ENCODE measurements around the gene PIGA. TPM values are rescaled to one million over a fixed set of nuclear protein-coding genes. Genes with fewer than 3 reads are reported as not detected.
"Not testable (repeated sequence)": the region's sequence is repeated elsewhere in the genome, so short reads cannot be mapped to it uniquely, and the experiment has no call there.

The PIGA gene
- total RNA-seq, 1 donor from 2014 or later, result 14.0 TPM

GRCh38 chrX:15314472-15314871 lies 20.9 kb downstream of the PIGA start:
- H3K4me2 ChIP-seq (ENCODE audit: low read length), result no peak overlapping the region
- Mint-ChIP-seq H3K4me1 (ENCODE audit: low read depth, unreplicated experiment) (no peaks in the 10 kb centered on the region), H3K4me3 (ENCODE audit: unreplicated experiment) (no peak overlapping the region), H3K36me3 (ENCODE audit: low read depth, unreplicated experiment) (no peaks in the 10 kb centered on the region), H3K27ac (ENCODE audit: unreplicated experiment) (no peak overlapping the region), H3K27me3 (ENCODE audit: low read depth, unreplicated experiment) (no peaks in the 10 kb centered on the region), H3K9me3 (ENCODE audit: unreplicated experiment) (no peaks in the 10 kb centered on the region)
- FAIRE-seq, result no peak
- H3K27ac ChIP-seq (ENCODE audit: low read depth, low read length), result no peak overlapping the region
- H4K20me1 ChIP-seq (ENCODE audit: insufficient read depth, low read length), result no peaks in the 10 kb centered on the region
- H3K79me2 ChIP-seq (ENCODE audit: insufficient read depth, low read length), result no peaks in the 10 kb centered on the region
- H3K4me1 ChIP-seq (ENCODE audit: insufficient read depth, low read length), result no peaks in the 10 kb centered on the region
- no peak overlapping the region for H2AFZ ChIP-seq (ENCODE audit: low read depth, low read length)
- H3K9me3 ChIP-seq (ENCODE audit: insufficient read depth, low read depth, low read length), result no peaks in the 10 kb centered on the region
- TF ChIP-seq EZH2 (IDR thresholded peaks at IDR 0.05; ENCODE audit: insufficient read depth, low read length), result no peak
- TF ChIP-seq CTCF (IDR thresholded peaks at IDR 0.05; ENCODE audit: insufficient read depth, low read depth, low read length), result no peak
- no peak for DNase-seq (ENCODE audit: low read depth)
- H3K9ac ChIP-seq (ENCODE audit: low read length), result no peak overlapping the region
- no peaks in the 10 kb centered on the region for H3K36me3 ChIP-seq (ENCODE audit: insufficient read depth, low read length)
- H3K27me3 ChIP-seq (ENCODE audit: insufficient read depth, low read length), result no peaks in the 10 kb centered on the region
- no peak overlapping the region for H3K4me3 ChIP-seq (ENCODE audit: insufficient read depth, low read depth, low read length)

- H3K36me3 ChIP-seq (ENCODE audit: insufficient read depth, low read length), result no peaks in the 10 kb centered on the region
- DNase-seq (ENCODE audit: low read depth) (no peak), FAIRE-seq (no peak)
- H3K4me3 ChIP-seq (ENCODE audit: insufficient read depth, low read depth, low read length), result no peak overlapping the region
- H2AFZ ChIP-seq (ENCODE audit: low read depth, low read length), result no peak overlapping the region
- H3K36me3 Mint-ChIP-seq (ENCODE audit: low read depth, unreplicated experiment), result no peaks in the 10 kb centered on the region
- H3K4me1 Mint-ChIP-seq (ENCODE audit: low read depth, unreplicated experiment), result no peaks in the 10 kb centered on the region
- H3K4me1 ChIP-seq (ENCODE audit: insufficient read depth, low read length), result no peaks in the 10 kb centered on the region
- peaks cover 6% of the 10 kb centered on the region for H3K27me3 Mint-ChIP-seq (ENCODE audit: low read depth, unreplicated experiment)
- no peaks in the 10 kb centered on the region for H3K9me3 ChIP-seq (ENCODE audit: insufficient read depth, low read depth, low read length)
- H3K27ac Mint-ChIP-seq (ENCODE audit: unreplicated experiment), result no peak overlapping the region
- H3K27ac ChIP-seq (ENCODE audit: low read depth, low read length), result no peak overlapping the region
- no peaks in the 10 kb centered on the region for H3K9me3 Mint-ChIP-seq (ENCODE audit: unreplicated experiment)
- H4K20me1 ChIP-seq (ENCODE audit: insufficient read depth, low read length), result no peaks in the 10 kb centered on the region
- no peak overlapping the region for H3K9ac ChIP-seq (ENCODE audit: low read length)
- no peaks in the 10 kb centered on the region for H3K79me2 ChIP-seq (ENCODE audit: insufficient read depth, low read length)
- no peak overlapping the region for H3K4me2 ChIP-seq (ENCODE audit: low read length)
- TF ChIP-seq EZH2 (IDR thresholded peaks at IDR 0.05; ENCODE audit: insufficient read depth, low read length), result no peak
- TF ChIP-seq CTCF (IDR thresholded peaks at IDR 0.05; ENCODE audit: insufficient read depth, low read depth, low read length), result no peak
- H3K27me3 ChIP-seq (ENCODE audit: insufficient read depth, low read length), result no peaks in the 10 kb centered on the region
- H3K4me3 Mint-ChIP-seq (ENCODE audit: unreplicated experiment), result no peak overlapping the region
Observed at GRCh38 chrX:15311119-15311518, 24.2 kb downstream of the PIGA start.

- Histone ChIP-seq H2AFZ (ENCODE audit: low read depth, low read length) (no peak overlapping the region), H3K9ac (ENCODE audit: low read length) (no peak overlapping the region), H4K20me1 (ENCODE audit: insufficient read depth, low read length) (no peaks in the 10 kb centered on the region), H3K9me3 (ENCODE audit: insufficient read depth, low read depth, low read length) (no peaks in the 10 kb centered on the region), H3K79me2 (ENCODE audit: insufficient read depth, low read length) (no peaks in the 10 kb centered on the region), H3K4me3 (ENCODE audit: insufficient read depth, low read depth, low read length) (no peak overlapping the region), H3K36me3 (ENCODE audit: insufficient read depth, low read length) (no peaks in the 10 kb centered on the region), H3K27me3 (ENCODE audit: insufficient read depth, low read length) (no peaks in the 10 kb centered on the region), H3K4me2 (ENCODE audit: low read length) (no peak overlapping the region), H3K4me1 (ENCODE audit: insufficient read depth, low read length) (no peaks in the 10 kb centered on the region), H3K27ac (ENCODE audit: low read depth, low read length) (no peak overlapping the region)
- H3K4me3 Mint-ChIP-seq (ENCODE audit: unreplicated experiment), result no peak overlapping the region
- no peaks in the 10 kb centered on the region for H3K4me1 Mint-ChIP-seq (ENCODE audit: low read depth, unreplicated experiment)
- peaks cover 6% of the 10 kb centered on the region for H3K27me3 Mint-ChIP-seq (ENCODE audit: low read depth, unreplicated experiment)
- no peaks in the 10 kb centered on the region for H3K9me3 Mint-ChIP-seq (ENCODE audit: unreplicated experiment)
- FAIRE-seq (peak; percentile 69), DNase-seq (ENCODE audit: low read depth) (peak; percentile 14)
- no peak overlapping the region for H3K27ac Mint-ChIP-seq (ENCODE audit: unreplicated experiment)
- no peak for TF ChIP-seq EZH2 (IDR thresholded peaks at IDR 0.05; ENCODE audit: insufficient read depth, low read length)
- TF ChIP-seq CTCF (IDR thresholded peaks at IDR 0.05; ENCODE audit: insufficient read depth, low read depth, low read length), result no peak
- H3K36me3 Mint-ChIP-seq (ENCODE audit: low read depth, unreplicated experiment), result no peaks in the 10 kb centered on the region
Observed at GRCh38 chrX:15310117-15310516, 25.2 kb downstream of the PIGA start.

GRCh38 chrX:15305899-15306298 lies 29.4 kb downstream of the PIGA start:
- H3K27ac ChIP-seq (ENCODE audit: low read depth, low read length); H3K79me2 ChIP-seq (ENCODE audit: insufficient read depth, low read length); H3K27me3 ChIP-seq (ENCODE audit: insufficient read depth, low read length); H3K4me1 Mint-ChIP-seq (ENCODE audit: low read depth, unreplicated experiment); H3K9ac ChIP-seq (ENCODE audit: low read length); H3K4me2 ChIP-seq (ENCODE audit: low read length); H3K36me3 ChIP-seq (ENCODE audit: insufficient read depth, low read length); H4K20me1 ChIP-seq (ENCODE audit: insufficient read depth, low read length); DNase-seq (ENCODE audit: low read depth); H3K9me3 Mint-ChIP-seq (ENCODE audit: unreplicated experiment); H3K4me3 Mint-ChIP-seq (ENCODE audit: unreplicated experiment); H2AFZ ChIP-seq (ENCODE audit: low read depth, low read length); H3K27me3 Mint-ChIP-seq (ENCODE audit: low read depth, unreplicated experiment); H3K9me3 ChIP-seq (ENCODE audit: insufficient read depth, low read depth, low read length); H3K36me3 Mint-ChIP-seq (ENCODE audit: low read depth, unreplicated experiment); H3K4me3 ChIP-seq (ENCODE audit: insufficient read depth, low read depth, low read length); H3K4me1 ChIP-seq (ENCODE audit: insufficient read depth, low read length); H3K27ac Mint-ChIP-seq (ENCODE audit: unreplicated experiment): not testable (repeated sequence)
- FAIRE-seq, result peak; percentile 74
